22Rv1 (cell line): ENCODE results near the gene UBE2H.

ENCODE experiments used
- ZFX ChIP-seq: fragments of 450-650 bp; IDR thresholded peaks from 2 replicates; pipeline ENCODE4 v1.6.1; 2017; ENCODE audit warnings: antibody characterized with exemption, borderline replicate concordance
- TF ChIP-seq, protein P1 (sequence below): fragments of 450-650 bp; IDR thresholded peaks from 2 replicates; pipeline ENCODE4 v1.5.1; 2017; ENCODE audit warnings: mild to moderate bottlenecking

DNA sequence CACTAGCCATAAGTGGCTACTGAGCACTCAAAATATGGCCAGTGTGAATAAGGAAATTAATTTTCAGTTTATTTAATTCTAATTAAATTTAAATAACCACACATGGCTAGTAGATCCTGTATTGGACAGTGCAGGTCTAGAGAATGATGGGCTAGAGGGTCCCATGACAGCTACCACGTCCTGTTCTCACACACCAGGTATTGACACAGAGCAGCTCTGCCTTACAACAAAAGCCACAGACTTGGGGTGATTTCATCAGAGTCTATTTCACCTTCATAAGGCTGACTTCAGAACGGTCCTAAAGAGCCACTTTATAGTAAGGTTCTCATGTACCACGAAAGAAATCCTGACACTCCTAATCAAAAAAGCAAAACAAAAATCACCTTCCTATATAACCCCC lies 111.3 kb downstream of the UBE2H start:
- TF ChIP-seq, protein P1, sequence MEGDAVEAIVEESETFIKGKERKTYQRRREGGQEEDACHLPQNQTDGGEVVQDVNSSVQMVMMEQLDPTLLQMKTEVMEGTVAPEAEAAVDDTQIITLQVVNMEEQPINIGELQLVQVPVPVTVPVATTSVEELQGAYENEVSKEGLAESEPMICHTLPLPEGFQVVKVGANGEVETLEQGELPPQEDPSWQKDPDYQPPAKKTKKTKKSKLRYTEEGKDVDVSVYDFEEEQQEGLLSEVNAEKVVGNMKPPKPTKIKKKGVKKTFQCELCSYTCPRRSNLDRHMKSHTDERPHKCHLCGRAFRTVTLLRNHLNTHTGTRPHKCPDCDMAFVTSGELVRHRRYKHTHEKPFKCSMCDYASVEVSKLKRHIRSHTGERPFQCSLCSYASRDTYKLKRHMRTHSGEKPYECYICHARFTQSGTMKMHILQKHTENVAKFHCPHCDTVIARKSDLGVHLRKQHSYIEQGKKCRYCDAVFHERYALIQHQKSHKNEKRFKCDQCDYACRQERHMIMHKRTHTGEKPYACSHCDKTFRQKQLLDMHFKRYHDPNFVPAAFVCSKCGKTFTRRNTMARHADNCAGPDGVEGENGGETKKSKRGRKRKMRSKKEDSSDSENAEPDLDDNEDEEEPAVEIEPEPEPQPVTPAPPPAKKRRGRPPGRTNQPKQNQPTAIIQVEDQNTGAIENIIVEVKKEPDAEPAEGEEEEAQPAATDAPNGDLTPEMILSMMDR: no peak
- no peak for TF ChIP-seq ZFX
